H9 (cell line): ENCODE measurements around the gene NEGR1. TPM values are rescaled to one million over a fixed set of nuclear protein-coding genes. Genes with fewer than 3 reads are reported as not detected.

ENCODE experiments used
- DNase-seq: peaks from one replicate; pipeline ENCODE4 v3.0.0-alpha.2; 2017
- H2AFZ ChIP-seq: one replicate; pipeline ENCODE4 v1.6.1; 2013; ENCODE audit warnings: mild to moderate bottlenecking, low read length, control low read depth, moderate library complexity
- H2AK5ac ChIP-seq: 2 replicates; pipeline ENCODE4 v1.6.1; 2013; ENCODE audit warnings: low read length, control low read depth, mixed read lengths; ENCODE audit not compliant: insufficient read length
- H2BK120ac ChIP-seq: one replicate; pipeline ENCODE4 v1.6.1; 2013; ENCODE audit warnings: low read depth, mild to moderate bottlenecking, low read length, control low read depth, inconsistent platforms; ENCODE audit not compliant: poor library complexity, severe bottlenecking
- H2BK12ac ChIP-seq: 2 replicates; pipeline ENCODE4 v1.6.1; 2013; ENCODE audit warnings: low read length, control low read depth, mixed read lengths, low read depth; ENCODE audit not compliant: insufficient read length
- H2BK15ac ChIP-seq: 2 replicates; pipeline ENCODE4 v1.6.1; 2013; ENCODE audit warnings: low read depth, low read length, control low read depth
- H2BK20ac ChIP-seq: one replicate; pipeline ENCODE4 v1.6.1; 2013; ENCODE audit warnings: low read depth, mild to moderate bottlenecking, low read length, control low read depth, inconsistent platforms; ENCODE audit not compliant: poor library complexity, severe bottlenecking
- H2BK5ac ChIP-seq: 2 replicates; pipeline ENCODE4 v1.6.1; 2013; ENCODE audit warnings: low read length, control low read depth, mixed read lengths; ENCODE audit not compliant: insufficient read length
- H3K14ac ChIP-seq: 2 replicates; pipeline ENCODE4 v1.6.1; 2013; ENCODE audit warnings: low read length, control low read depth; ENCODE audit not compliant: insufficient read depth
- H3K18ac ChIP-seq: 2 replicates; pipeline ENCODE4 v1.6.1; 2013; ENCODE audit warnings: low read depth, mild to moderate bottlenecking, mixed read lengths, low read length, control low read depth; ENCODE audit not compliant: insufficient read length
- H3K23ac ChIP-seq: 2 replicates; pipeline ENCODE4 v1.6.1; 2013; ENCODE audit warnings: low read length, control low read depth, mixed read lengths, low read depth; ENCODE audit not compliant: insufficient read length
- H3K23me2 ChIP-seq: 2 replicates; pipeline ENCODE4 v1.6.1; 2013; ENCODE audit warnings: low read depth, mild to moderate bottlenecking, mixed read lengths, low read length, control low read depth; ENCODE audit not compliant: insufficient read length, poor library complexity, severe bottlenecking
- H3K27ac ChIP-seq: 2 replicates; pipeline ENCODE4 v1.5.1; 2013; ENCODE audit warnings: low read length, control low read depth, mixed read lengths, low read depth; ENCODE audit not compliant: insufficient read length
- H3K27me3 ChIP-seq: 2 replicates; pipeline ENCODE4 v1.6.1; 2013; ENCODE audit warnings: low read length, control low read depth, inconsistent platforms; ENCODE audit not compliant: insufficient read depth
- H3K4ac ChIP-seq: 2 replicates; pipeline ENCODE4 v1.6.1; 2013; ENCODE audit warnings: low read depth, mild to moderate bottlenecking, control low read depth, inconsistent platforms, low read length, moderate library complexity
- H3K4me1 ChIP-seq: 2 replicates; pipeline ENCODE4 v1.6.1; 2013; ENCODE audit warnings: low read length, control low read depth, inconsistent platforms; ENCODE audit not compliant: insufficient read depth
- H3K4me2 ChIP-seq: 2 replicates; pipeline ENCODE4 v1.6.1; 2013; ENCODE audit warnings: low read length, control low read depth, mixed read lengths; ENCODE audit not compliant: insufficient read length, insufficient read depth
- H3K56ac ChIP-seq: 2 replicates; pipeline ENCODE4 v1.6.1; 2013; ENCODE audit warnings: low read depth, mild to moderate bottlenecking, mixed read lengths, low read length, control low read depth; ENCODE audit not compliant: insufficient read length
- H3K79me1 ChIP-seq: 2 replicates; pipeline ENCODE4 v1.6.1; 2013; ENCODE audit warnings: low read depth, mild to moderate bottlenecking, moderate library complexity, low read length, control low read depth, inconsistent platforms; ENCODE audit not compliant: insufficient read depth, poor library complexity, severe bottlenecking
- H3K79me2 ChIP-seq: 2 replicates; pipeline ENCODE4 v1.6.1; 2013; ENCODE audit warnings: low read length, control low read depth, inconsistent platforms; ENCODE audit not compliant: insufficient read depth
- H3K9ac ChIP-seq: 2 replicates; pipeline ENCODE4 v1.6.1; 2013; ENCODE audit warnings: low read length, control low read depth, mixed read lengths; ENCODE audit not compliant: insufficient read length; ENCODE audit errors: extremely low read depth
- H3K9me3 ChIP-seq: one replicate; pipeline ENCODE4 v1.6.1; 2013; ENCODE audit warnings: low read depth, low read length, inconsistent platforms; ENCODE audit not compliant: control insufficient read depth
- H3T11ph ChIP-seq: one replicate; pipeline ENCODE4 v1.6.1; 2013; ENCODE audit warnings: mild to moderate bottlenecking, low read length, control low read depth, inconsistent platforms
- H4K20me1 ChIP-seq: one replicate; pipeline ENCODE4 v1.6.1; 2013; ENCODE audit not compliant: control insufficient read depth, insufficient read length, insufficient read depth
- H4K5ac ChIP-seq: 2 replicates; pipeline ENCODE4 v1.6.1; 2013; ENCODE audit warnings: low read depth, mild to moderate bottlenecking, mixed read lengths, low read length, control low read depth; ENCODE audit not compliant: insufficient read length
- H4K8ac ChIP-seq: replicated peaks from 2 replicates; pipeline ENCODE4 v1.6.1; 2013; ENCODE audit warnings: low read length, control low read depth, mixed read lengths, low read depth; ENCODE audit not compliant: insufficient read length
- H4K91ac ChIP-seq: 2 replicates; pipeline ENCODE4 v1.6.1; 2013; ENCODE audit warnings: low read depth, mild to moderate bottlenecking, moderate library complexity, mixed read lengths, low read length, control low read depth; ENCODE audit not compliant: insufficient read length
- H3K27ac Mint-ChIP-seq, 3 experiments: 2 replicates in 2 of 3; 3 replicates in 1 of 3; pipeline ENCODE4 v1.8.0; 2020 to 2021; ENCODE audit warnings: mixed read lengths in 3 of 3, mild to moderate bottlenecking in 1 of 3, moderate library complexity in 1 of 3
- H3K27me3 Mint-ChIP-seq: 2 replicates; pipeline ENCODE4 v1.8.0; 2021; ENCODE audit warnings: low read depth, mild to moderate bottlenecking, moderate library complexity, mixed read lengths
- H3K36me3 Mint-ChIP-seq, 3 experiments: 2 replicates in 2 of 3; 3 replicates in 1 of 3; pipeline ENCODE4 v1.8.0; 2020 to 2021; ENCODE audit warnings: low read depth in 3 of 3, mixed read lengths in 3 of 3; ENCODE audit not compliant: insufficient read depth in 1 of 3
- H3K4me1 Mint-ChIP-seq, 2 experiments: 2 replicates each; pipeline ENCODE4 v1.8.0; 2020; ENCODE audit warnings: mixed read lengths in 2 of 2
- H3K4me3 Mint-ChIP-seq, 2 experiments: 2 replicates in 1 of 2; 3 replicates in 1 of 2; pipeline ENCODE4 v1.8.0; 2020 to 2021; ENCODE audit warnings: mild to moderate bottlenecking in 2 of 2, mixed read lengths in 2 of 2, moderate library complexity in 1 of 2
- H3K9me3 Mint-ChIP-seq, 2 experiments: 2 replicates in 1 of 2; 3 replicates in 1 of 2; pipeline ENCODE4 v1.8.0; 2020; ENCODE audit warnings: mild to moderate bottlenecking in 2 of 2, mixed read lengths in 2 of 2, moderate library complexity in 1 of 2
- CTCF ChIP-seq: fragments of 200-600 bp; sonication (generic); conservative IDR thresholded peaks from 3 replicates; pipeline ENCODE4 v1.8.0; 2021; ENCODE audit warnings: antibody characterized with exemption, mild to moderate bottlenecking
- WGBS: extraction: QIAGEN DNeasy Blood & Tissue Kit; methylation state at CpG from one replicate; pipeline ENCODE4 v1.1.7; 2013; ENCODE audit warnings: missing lambda C conversion rate, low lambda C conversion rate, mixed read lengths; ENCODE audit not compliant: insufficient read length; ENCODE audit errors: extremely low coverage; 5-methylcytosine and 5-hydroxymethylcytosine counted together
- total RNA-seq: library from RNA; stranded (reverse); gene quantifications from 2 replicates; pipeline ENCODE4 v1.2.1, GENCODE V29; 2021

Gene NEGR1
- total RNA-seq, 1 experiment from 2014 or later: 0.13 TPM

GRCh38 chr1:72197786-72198185 lies 84.6 kb downstream of the NEGR1 start:
- H3K79me1 ChIP-seq: no peaks in the 10 kb centered on the region
- DNase-seq: no peak
- no CpG with 5 or more reads among the region's 3 CpGs for WGBS
- Mint-ChIP-seq H3K9me3 (peaks cover 4 to 7% of the 10 kb centered on the region in 2 experiments; a peak in 3 of 5 replicates), H3K27ac (no peak overlapping the region), H3K4me1 (no peaks in the 10 kb centered on the region), H3K36me3 (peaks cover 0 to 9% (median 5%) of the 10 kb centered on the region in 3 experiments; a peak in 2 of 7 replicates), H3K4me3 (no peak overlapping the region), H3K27me3 (no peaks in the 10 kb centered on the region)
- H4K91ac ChIP-seq: no peak overlapping the region
- H2BK5ac ChIP-seq: no peak overlapping the region
- H3K79me2 ChIP-seq: no peaks in the 10 kb centered on the region
- no peaks in the 10 kb centered on the region for H3K9me3 ChIP-seq
- no peak overlapping the region for H3T11ph ChIP-seq
- no peak overlapping the region for H3K18ac ChIP-seq
- no peak overlapping the region for H3K56ac ChIP-seq
- no peak overlapping the region for H3K9ac ChIP-seq
- no peak overlapping the region for H3K4ac ChIP-seq
- no peak overlapping the region for H2AFZ ChIP-seq
- H2BK12ac ChIP-seq: no peak overlapping the region
- no peaks in the 10 kb centered on the region for H3K4me1 ChIP-seq
- no peaks in the 10 kb centered on the region for H4K20me1 ChIP-seq
- no peak overlapping the region for H3K23ac ChIP-seq
- no peaks in the 10 kb centered on the region for H3K27me3 ChIP-seq
- no peak overlapping the region for H2BK120ac ChIP-seq
- H3K27ac ChIP-seq: no peak overlapping the region
- H3K4me2 ChIP-seq: no peak overlapping the region
- no peak overlapping the region for H4K8ac ChIP-seq
- no peak overlapping the region for H3K14ac ChIP-seq
- H2BK15ac ChIP-seq: no peak overlapping the region
- no peak overlapping the region for H2AK5ac ChIP-seq
- H2BK20ac ChIP-seq: no peak overlapping the region
- no peaks in the 10 kb centered on the region for H3K23me2 ChIP-seq
- H4K5ac ChIP-seq: no peak overlapping the region
- no peak for TF ChIP-seq CTCF
